Measurements from ENCODE around the gene ACTA1.

Gene ACTA1

GRCh38 chr1:229457436-229457835 is 23.5 kb upstream of the ACTA1 start:
- H3K4me3 ChIP-seq (ENCODE audit: control insufficient read depth, low read depth, low read length) = no peak overlapping the region
- TF ChIP-seq CTCF (IDR thresholded peaks at IDR 0.05; ENCODE audit: control insufficient read depth, insufficient read depth, low read depth, low read length, missing control alignments) = no peak
- no peak for DNase-seq (ENCODE audit: low read depth)

DNA sequence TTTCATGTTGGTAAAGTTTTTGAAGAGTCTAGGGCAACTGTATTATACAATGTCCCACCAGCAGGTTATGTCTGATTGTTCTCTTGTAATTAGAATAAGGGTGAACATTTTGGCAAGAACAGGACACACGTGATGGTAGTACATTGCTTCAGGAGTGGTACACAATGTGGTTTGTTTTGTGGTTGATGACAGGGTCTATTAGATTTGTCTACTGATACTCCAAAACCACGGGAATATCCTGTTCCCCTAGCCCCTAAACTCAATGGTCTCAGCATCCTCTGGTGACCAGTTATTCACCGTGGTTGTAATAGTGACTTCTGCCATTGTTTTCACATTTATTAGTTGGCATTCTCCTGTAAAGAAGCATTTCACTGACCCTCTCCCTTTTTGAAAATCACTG is 22.1 kb upstream of the ACTA1 start:
- DNase-seq (ENCODE audit: low read depth) = no peak
- no peak for TF ChIP-seq CTCF (IDR thresholded peaks at IDR 0.05; ENCODE audit: control insufficient read depth, insufficient read depth, low read depth, low read length, missing control alignments)
- H3K4me3 ChIP-seq (ENCODE audit: control insufficient read depth, low read depth, low read length) = no peak overlapping the region

GRCh38 chr1:229454056-229454455 is 20.2 kb upstream of the ACTA1 start:
- H3K4me3 ChIP-seq (ENCODE audit: control insufficient read depth, low read depth, low read length) = no peak overlapping the region
- no peak for DNase-seq (ENCODE audit: low read depth)
- no peak for TF ChIP-seq CTCF (IDR thresholded peaks at IDR 0.05; ENCODE audit: control insufficient read depth, insufficient read depth, low read depth, low read length, missing control alignments)

- DNase-seq (ENCODE audit: low read depth) = no peak
- peak; percentile 64 for TF ChIP-seq CTCF (IDR thresholded peaks at IDR 0.05; ENCODE audit: control insufficient read depth, insufficient read depth, low read depth, low read length, missing control alignments)
- no peak overlapping the region for H3K4me3 ChIP-seq (ENCODE audit: control insufficient read depth, low read depth, low read length)
Measured at GRCh38 chr1:229452956-229453801, 19.3 kb upstream of the ACTA1 start.

- no peak for TF ChIP-seq CTCF (IDR thresholded peaks at IDR 0.05; ENCODE audit: control insufficient read depth, insufficient read depth, low read depth, low read length, missing control alignments)
Measured at GRCh38 chr1:229448845-229449244, 15.0 kb upstream of the ACTA1 start.

GRCh38 chr1:229448354-229448753 is 14.5 kb upstream of the ACTA1 start:
- no peak overlapping the region for H3K4me3 ChIP-seq (ENCODE audit: control insufficient read depth, low read depth, low read length)
- TF ChIP-seq CTCF (IDR thresholded peaks at IDR 0.05; ENCODE audit: control insufficient read depth, insufficient read depth, low read depth, low read length, missing control alignments) = no peak
- no peak for DNase-seq (ENCODE audit: low read depth)

More at GRCh38 chr1:229448845-229449244, 15.0 kb upstream of the ACTA1 start:
- no peak overlapping the region for H3K4me3 ChIP-seq (ENCODE audit: control insufficient read depth, low read depth, low read length)
- DNase-seq (ENCODE audit: low read depth) = no peak

Data from AG09309 (cell line).